COLO829 (cell line): ENCODE results near the gene TMCC1.
A peak's percentile ranks its signal among the peaks of the same experiment; 100 is the strongest.

Experiments used
- DNase-seq: peaks from one replicate; pipeline ENCODE4 v3.0.0; 2012; ENCODE audit warnings: low spot score

Gene TMCC1

GRCh38 chr3:129608087-129608935 is 285.2 kb downstream of the TMCC1 start:
- no peak for DNase-seq

- DNase-seq, result no peak
Observed at GRCh38 chr3:129607391-129608068, 286.0 kb downstream of the TMCC1 start.

GRCh38 chr3:129606636-129607390 is 286.7 kb downstream of the TMCC1 start, which contains the start of gene PLXND1:
TSS of gene PLXND1 (minus strand) at chr3:129606676. CDS start at chr3:129606639, 37 bp downstream.
- peak; percentile 49 for DNase-seq

GRCh38 chr3:129605922-129606635 is 287.4 kb downstream of the TMCC1 start:
- DNase-seq, result no peak

GRCh38 chr3:129605203-129605921 is 288.1 kb downstream of the TMCC1 start:
- no peak for DNase-seq

- no peak for DNase-seq
Observed at GRCh38 chr3:129604767-129605166, 288.7 kb downstream of the TMCC1 start.

- no peak for DNase-seq
Observed at GRCh38 chr3:129603991-129604749, 289.3 kb downstream of the TMCC1 start.

GRCh38 chr3:129603561-129603942 is 290.0 kb downstream of the TMCC1 start:
- DNase-seq, result no peak

- DNase-seq, result no peak
Observed at GRCh38 chr3:129602730-129603560, 290.6 kb downstream of the TMCC1 start.

- no peak for DNase-seq
Observed at GRCh38 chr3:129602309-129602708, 291.2 kb downstream of the TMCC1 start.

GRCh38 chr3:129601713-129602112 is 291.8 kb downstream of the TMCC1 start:
- DNase-seq, result no peak

GRCh38 chr3:129600348-129600747 is 293.2 kb downstream of the TMCC1 start:
- DNase-seq, result no peak

GRCh38 chr3:129599607-129600006 is 293.9 kb downstream of the TMCC1 start:
- no peak for DNase-seq

- DNase-seq, result no peak
Observed at GRCh38 chr3:129599073-129599472, 294.4 kb downstream of the TMCC1 start.

GRCh38 chr3:129598484-129598883 is 295.0 kb downstream of the TMCC1 start:
- no peak for DNase-seq

GRCh38 chr3:129598000-129598381 is 295.5 kb downstream of the TMCC1 start:
- no peak for DNase-seq
